ENCODE results near the gene PKD2L1. TPM values are rescaled to one million over a fixed set of nuclear protein-coding genes. Genes with fewer than 3 reads are reported as not detected.
A peak's percentile ranks its signal among the peaks of the same experiment; 100 is the strongest.
"Not testable (repeated sequence)": the region's sequence is repeated elsewhere in the genome, so short reads cannot be mapped to it uniquely, and the experiment has no call there.

PKD2L1 gene
- total RNA-seq, 1 donor from 2014 or later, result not detected

GRCh38 chr10:100304414-100304813, 25.6 kb downstream of the PKD2L1 start:
- peaks cover 16% of the 10 kb centered on the region for H3K27me3 ChIP-seq (ENCODE audit: insufficient read depth, low read length)
- no peak overlapping the region for H2AFZ ChIP-seq (ENCODE audit: low read depth, low read length)
- H3K36me3 Mint-ChIP-seq (ENCODE audit: low read depth, unreplicated experiment), result no peaks in the 10 kb centered on the region
- H3K79me2 ChIP-seq (ENCODE audit: insufficient read depth, low read length), result no peaks in the 10 kb centered on the region
- no peak overlapping the region for H3K27ac ChIP-seq (ENCODE audit: low read depth, low read length)
- H3K36me3 ChIP-seq (ENCODE audit: insufficient read depth, low read length), result no peaks in the 10 kb centered on the region
- no peak for DNase-seq (ENCODE audit: low read depth)
- no peak for FAIRE-seq
- H3K4me1 ChIP-seq (ENCODE audit: insufficient read depth, low read length), result no peaks in the 10 kb centered on the region
- no peaks in the 10 kb centered on the region for H3K9me3 ChIP-seq (ENCODE audit: insufficient read depth, low read depth, low read length)
- H3K27me3 Mint-ChIP-seq (ENCODE audit: low read depth, unreplicated experiment), result peaks cover 9% of the 10 kb centered on the region
- H3K4me3 ChIP-seq (ENCODE audit: insufficient read depth, low read depth, low read length), result no peak overlapping the region
- H3K27ac Mint-ChIP-seq (ENCODE audit: unreplicated experiment), result no peak overlapping the region
- no peak overlapping the region for H3K4me3 Mint-ChIP-seq (ENCODE audit: unreplicated experiment)
- no peaks in the 10 kb centered on the region for H4K20me1 ChIP-seq (ENCODE audit: insufficient read depth, low read length)
- H3K9me3 Mint-ChIP-seq (ENCODE audit: unreplicated experiment), result peaks cover 2% of the 10 kb centered on the region
- no peak for TF ChIP-seq EZH2 (IDR thresholded peaks at IDR 0.05; ENCODE audit: insufficient read depth, low read length)
- TF ChIP-seq, protein P1, sequence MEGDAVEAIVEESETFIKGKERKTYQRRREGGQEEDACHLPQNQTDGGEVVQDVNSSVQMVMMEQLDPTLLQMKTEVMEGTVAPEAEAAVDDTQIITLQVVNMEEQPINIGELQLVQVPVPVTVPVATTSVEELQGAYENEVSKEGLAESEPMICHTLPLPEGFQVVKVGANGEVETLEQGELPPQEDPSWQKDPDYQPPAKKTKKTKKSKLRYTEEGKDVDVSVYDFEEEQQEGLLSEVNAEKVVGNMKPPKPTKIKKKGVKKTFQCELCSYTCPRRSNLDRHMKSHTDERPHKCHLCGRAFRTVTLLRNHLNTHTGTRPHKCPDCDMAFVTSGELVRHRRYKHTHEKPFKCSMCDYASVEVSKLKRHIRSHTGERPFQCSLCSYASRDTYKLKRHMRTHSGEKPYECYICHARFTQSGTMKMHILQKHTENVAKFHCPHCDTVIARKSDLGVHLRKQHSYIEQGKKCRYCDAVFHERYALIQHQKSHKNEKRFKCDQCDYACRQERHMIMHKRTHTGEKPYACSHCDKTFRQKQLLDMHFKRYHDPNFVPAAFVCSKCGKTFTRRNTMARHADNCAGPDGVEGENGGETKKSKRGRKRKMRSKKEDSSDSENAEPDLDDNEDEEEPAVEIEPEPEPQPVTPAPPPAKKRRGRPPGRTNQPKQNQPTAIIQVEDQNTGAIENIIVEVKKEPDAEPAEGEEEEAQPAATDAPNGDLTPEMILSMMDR (IDR thresholded peaks at IDR 0.05; ENCODE audit: insufficient read depth, low read depth, low read length), result no peak
- no peak overlapping the region for H3K4me2 ChIP-seq (ENCODE audit: low read length)
- no peak overlapping the region for H3K9ac ChIP-seq (ENCODE audit: low read length)
- H3K4me1 Mint-ChIP-seq (ENCODE audit: low read depth, unreplicated experiment), result peaks cover 5% of the 10 kb centered on the region

DNA sequence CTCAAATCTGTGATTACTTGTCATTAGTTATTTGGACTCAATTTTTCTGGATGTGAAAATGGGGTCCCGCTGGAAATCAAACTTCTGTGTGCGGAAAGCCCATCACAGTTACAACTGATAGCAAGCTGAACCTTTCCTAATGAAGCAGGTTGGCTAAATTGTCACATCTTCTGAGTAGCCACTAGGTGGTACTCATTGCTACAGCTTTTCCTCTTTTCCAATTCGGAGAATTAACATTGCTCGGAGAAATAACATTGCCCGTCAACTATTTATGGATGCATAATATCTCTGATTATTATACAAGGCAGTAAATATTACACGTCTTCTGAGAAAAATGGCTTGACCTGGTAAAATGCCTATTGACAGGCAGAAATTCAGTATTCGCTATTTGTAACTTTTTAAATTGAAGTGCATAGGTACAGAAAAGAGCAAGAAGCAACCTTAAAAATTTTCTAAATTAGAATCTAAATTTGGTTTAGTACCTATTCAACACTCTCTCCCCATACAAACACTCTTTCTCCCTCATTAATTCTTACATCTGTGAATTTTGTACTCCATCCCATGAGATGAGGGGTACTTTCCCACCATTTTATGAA, 26.2 kb downstream of the PKD2L1 start:
- Mint-ChIP-seq H3K4me3 (ENCODE audit: unreplicated experiment) (no peak overlapping the region), H3K27me3 (ENCODE audit: low read depth, unreplicated experiment) (peaks cover 10% of the 10 kb centered on the region), H3K27ac (ENCODE audit: unreplicated experiment) (no peak overlapping the region), H3K9me3 (ENCODE audit: unreplicated experiment) (peaks cover 2% of the 10 kb centered on the region), H3K36me3 (ENCODE audit: low read depth, unreplicated experiment) (no peaks in the 10 kb centered on the region), H3K4me1 (ENCODE audit: low read depth, unreplicated experiment) (peaks cover 5% of the 10 kb centered on the region)
- Histone ChIP-seq H3K4me1 (ENCODE audit: insufficient read depth, low read length) (no peaks in the 10 kb centered on the region), H3K9me3 (ENCODE audit: insufficient read depth, low read depth, low read length) (no peaks in the 10 kb centered on the region), H3K9ac (ENCODE audit: low read length) (no peak overlapping the region), H3K27ac (ENCODE audit: low read depth, low read length) (no peak overlapping the region), H3K4me3 (ENCODE audit: insufficient read depth, low read depth, low read length) (no peak overlapping the region), H3K36me3 (ENCODE audit: insufficient read depth, low read length) (no peaks in the 10 kb centered on the region), H3K79me2 (ENCODE audit: insufficient read depth, low read length) (no peaks in the 10 kb centered on the region), H3K4me2 (ENCODE audit: low read length) (no peak overlapping the region), H2AFZ (ENCODE audit: low read depth, low read length) (no peak overlapping the region), H4K20me1 (ENCODE audit: insufficient read depth, low read length) (no peaks in the 10 kb centered on the region), H3K27me3 (ENCODE audit: insufficient read depth, low read length) (peaks cover 16% of the 10 kb centered on the region)
- no peak for TF ChIP-seq EZH2 (IDR thresholded peaks at IDR 0.05; ENCODE audit: insufficient read depth, low read length)
- TF ChIP-seq, protein P1 (IDR thresholded peaks at IDR 0.05; ENCODE audit: insufficient read depth, low read depth, low read length), result peak; percentile 79
- DNase-seq (ENCODE audit: low read depth), result peak; percentile 14
- FAIRE-seq, result peak; percentile 47

DNA sequence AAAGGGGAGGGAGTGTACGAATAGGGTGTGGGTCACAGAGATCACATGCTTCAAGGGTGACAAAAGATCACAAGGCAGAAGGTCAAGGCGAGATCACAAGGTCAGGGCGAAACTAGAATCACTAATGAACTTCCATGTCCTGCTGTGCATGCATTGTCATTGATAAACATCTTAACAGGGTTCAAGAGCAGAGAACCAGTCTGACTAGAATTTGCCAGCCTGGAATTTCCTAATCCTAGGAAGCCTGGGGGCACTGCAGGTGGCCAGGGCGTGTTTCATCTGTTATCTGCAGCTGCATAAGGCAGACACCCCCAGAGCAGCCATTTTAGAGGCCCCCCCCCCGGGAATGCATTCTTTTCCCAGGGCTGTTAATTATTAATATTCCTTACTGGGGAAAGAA, 28.9 kb downstream of the PKD2L1 start:
- H3K79me2 ChIP-seq (ENCODE audit: insufficient read depth, low read length); H3K4me2 ChIP-seq (ENCODE audit: low read length); H3K27ac ChIP-seq (ENCODE audit: low read depth, low read length); DNase-seq (ENCODE audit: low read depth); H3K36me3 Mint-ChIP-seq (ENCODE audit: low read depth, unreplicated experiment); H3K4me1 Mint-ChIP-seq (ENCODE audit: low read depth, unreplicated experiment); H3K9me3 ChIP-seq (ENCODE audit: insufficient read depth, low read depth, low read length); H4K20me1 ChIP-seq (ENCODE audit: insufficient read depth, low read length); H3K4me3 Mint-ChIP-seq (ENCODE audit: unreplicated experiment); FAIRE-seq; H3K27ac Mint-ChIP-seq (ENCODE audit: unreplicated experiment); H3K36me3 ChIP-seq (ENCODE audit: insufficient read depth, low read length); H3K4me1 ChIP-seq (ENCODE audit: insufficient read depth, low read length); H2AFZ ChIP-seq (ENCODE audit: low read depth, low read length); H3K4me3 ChIP-seq (ENCODE audit: insufficient read depth, low read depth, low read length); H3K9me3 Mint-ChIP-seq (ENCODE audit: unreplicated experiment); H3K9ac ChIP-seq (ENCODE audit: low read length): not testable (repeated sequence)
- peaks cover 24% of the 10 kb centered on the region for H3K27me3 ChIP-seq (ENCODE audit: insufficient read depth, low read length)
- peaks cover 21% of the 10 kb centered on the region for H3K27me3 Mint-ChIP-seq (ENCODE audit: low read depth, unreplicated experiment)

All from astrocyte (in vitro differentiated cells and primary cell).